Heart left ventricle (tissue), 16 donors: ENCODE measurements around the gene AKAP13. TPM values are rescaled to one million over a fixed set of nuclear protein-coding genes. Genes with fewer than 3 reads are reported as not detected.

ENCODE experiments used
- ATAC-seq, 4 donors: fragments of 200-7000 bp; cut with Tn5 transposase; one replicate each; pipeline ENCODE4 v1.9.1; 2020 to 2022; ENCODE audit warnings: moderate library complexity in 4 of 4, mild to moderate bottlenecking in 3 of 4, moderate number of reproducible peaks in 1 of 4
- DNase-seq, 5 donors: peaks; one replicate each; pipeline ENCODE4 v3.0.0-alpha.2; 2020
- H3K27ac ChIP-seq, 12 donors: fragments of 200-600 bp; sonication (generic) in 4 of 12; one replicate each; pipeline versions ENCODE4 v1.5.0 to v1.8.0; 2016 to 2022; ENCODE audit warnings: mild to moderate bottlenecking in 2 of 12
- H3K27me3 ChIP-seq, 9 donors: fragments of 200-600 bp; sonication (generic) in 2 of 9; one replicate each; pipeline versions ENCODE4 v1.5.1 to v1.8.0; 2016 to 2022; ENCODE audit warnings: mild to moderate bottlenecking in 3 of 9
- H3K36me3 ChIP-seq, 9 donors: fragments of 200-600 bp; sonication (generic) in 2 of 9; one replicate each; pipeline versions ENCODE4 v1.5.0 to v1.8.0; 2018 to 2022; ENCODE audit warnings: mild to moderate bottlenecking in 2 of 9
- H3K4me1 ChIP-seq, 12 donors: fragments of 200-600 bp; sonication (generic) in 4 of 12; one replicate each; pipeline versions ENCODE4 v1.5.0 to v1.8.0; 2016 to 2022; ENCODE audit warnings: mild to moderate bottlenecking in 3 of 12
- H3K4me3 ChIP-seq, 12 donors: fragments of 200-600 bp; sonication (generic) in 4 of 12; one replicate each; pipeline versions ENCODE4 v1.5.0 to v1.8.0; 2017 to 2022; ENCODE audit warnings: mild to moderate bottlenecking in 9 of 12, moderate library complexity in 4 of 12
- H3K9me3 ChIP-seq, 12 donors: fragments of 200-600 bp; sonication (generic) in 4 of 12; one replicate each; pipeline versions ENCODE4 v1.5.0 to v1.8.0; 2016 to 2022; ENCODE audit warnings: mild to moderate bottlenecking in 1 of 12
- POLR2A ChIP-seq, 2 donors: fragments of 450-650 bp; IDR thresholded peaks; one replicate each; pipeline ENCODE4 v1.6.1; 2017; ENCODE audit warnings: antibody characterized with exemption in 2 of 2, mild to moderate bottlenecking in 2 of 2, moderate library complexity in 2 of 2
- WGBS, 4 donors: extraction: QIAGEN DNeasy Blood & Tissue Kit in 2 of 4; methylation state at CpG; one replicate each; pipeline versions ENCODE4 v1.1.5 to v1.1.7; 2013 to 2018; 5-methylcytosine and 5-hydroxymethylcytosine counted together
- intact Hi-C, 10 donors: fragments of 100-400 bp; cut with DNase I; formaldehyde crosslinking; loops; one replicate each; pipeline versions ENCODE4 v1.11.1 to v1.14.2; 2022
- polyA plus RNA-seq, 2 donors: library from polyadenylated mRNA; stranded (reverse); fragments of 200-250 nt; gene quantifications; one replicate each; pipeline ENCODE4 v1.2.3, GENCODE V29; 2013
- total RNA-seq, 9 donors: library from RNA; depleted of rRNA in 2 of 9; stranded (reverse); fragments of >200 nt in 2 of 9; fragmentation: NEBNext Ultra II Directional in 3 of 9; extraction: Animal tissue kit (Norgen Biotek cat#: 25700) in 3 of 9; gene quantifications; one replicate each; pipeline versions ENCODE4 v1.1.0 to v1.2.4, GENCODE V29; 2016 to 2023
- TF ChIP-seq, protein P1 (sequence below), 12 donors: fragments of 200-600 bp; sonication (generic) in 4 of 12; IDR thresholded peaks; one replicate each; pipeline versions ENCODE4 v1.5.0 to v1.8.0; 2018 to 2022; ENCODE audit warnings: antibody characterized with exemption in 12 of 12, mild to moderate bottlenecking in 5 of 12
- donor health status: ischemic (EF 13 %, LVEDD 7.1; RV severe dilation, severe dysfunction).
- donor health status: healthy with polysubstance abuse.
- donor health status: DM: no; HTN: yes; CAD: no.
- donor health status: DM: no; HTN: no; CAD: no.
- donor health status: ischemic (EF 25% LVEDD 6.9; RV normal size, moderate dysfunction).
- donor health status: ischemic (EF 25% LVEDD 5.7; RV mildly dilated, moderate dysfunction).
- donor health status: healthy.
- donor health status: DM: yes; HTN: yes; CAD: no.
- donor health status: ischemic (EF 35%, LVEDD 5.7; RV mildly dilated, moderate dysfunction).
- donor health status: nonischemic (EF 11% LVEDD 7.7; RV severe dilation, severe dysfunction).
- donor health status: DM: yes; HTN: yes; CAD: no.
- donor health status: PGD.
- donor health status: ischemic (EF 29% LVEDD 5.4; RV normal size, mild dysfunction).
- donor health status: nonischemic (EF 23%, LVEDD 6.1; RV moderate dilation, normal function).

Gene AKAP13
- total and polyA plus RNA-seq, 11 donors: 124 to 598 (median 340) TPM

DNA sequence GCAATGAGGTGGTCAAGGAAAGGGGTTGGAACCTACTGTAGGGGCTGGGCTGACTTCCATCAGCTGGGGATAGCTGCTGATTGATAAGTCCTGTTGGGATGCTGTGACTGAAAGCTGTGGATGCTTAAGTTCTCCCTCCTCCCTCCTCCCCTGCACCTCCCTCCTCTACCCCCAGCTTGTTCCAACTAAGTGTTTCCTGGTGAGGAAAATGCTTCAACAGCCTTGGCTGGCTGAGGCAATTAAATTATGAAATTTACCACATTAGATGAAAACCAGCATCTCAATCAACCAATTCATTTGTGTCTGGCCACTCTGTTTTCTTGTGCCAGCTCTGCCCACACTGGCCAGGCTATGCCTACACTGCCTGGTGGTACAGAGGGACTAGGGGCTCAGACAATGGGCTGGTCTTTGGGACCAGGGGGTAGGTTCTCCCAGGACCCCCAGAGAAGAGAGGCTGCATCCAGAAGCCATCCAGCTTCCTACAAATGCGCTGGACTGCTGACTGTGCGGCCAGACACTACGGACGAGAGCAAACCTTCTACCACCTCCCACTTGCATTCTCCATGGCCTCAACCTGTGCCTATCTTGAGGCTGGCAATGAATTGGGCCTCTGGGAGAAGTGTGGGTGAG is 411.8 kb downstream of the AKAP13 start:
- TF ChIP-seq, protein P1, sequence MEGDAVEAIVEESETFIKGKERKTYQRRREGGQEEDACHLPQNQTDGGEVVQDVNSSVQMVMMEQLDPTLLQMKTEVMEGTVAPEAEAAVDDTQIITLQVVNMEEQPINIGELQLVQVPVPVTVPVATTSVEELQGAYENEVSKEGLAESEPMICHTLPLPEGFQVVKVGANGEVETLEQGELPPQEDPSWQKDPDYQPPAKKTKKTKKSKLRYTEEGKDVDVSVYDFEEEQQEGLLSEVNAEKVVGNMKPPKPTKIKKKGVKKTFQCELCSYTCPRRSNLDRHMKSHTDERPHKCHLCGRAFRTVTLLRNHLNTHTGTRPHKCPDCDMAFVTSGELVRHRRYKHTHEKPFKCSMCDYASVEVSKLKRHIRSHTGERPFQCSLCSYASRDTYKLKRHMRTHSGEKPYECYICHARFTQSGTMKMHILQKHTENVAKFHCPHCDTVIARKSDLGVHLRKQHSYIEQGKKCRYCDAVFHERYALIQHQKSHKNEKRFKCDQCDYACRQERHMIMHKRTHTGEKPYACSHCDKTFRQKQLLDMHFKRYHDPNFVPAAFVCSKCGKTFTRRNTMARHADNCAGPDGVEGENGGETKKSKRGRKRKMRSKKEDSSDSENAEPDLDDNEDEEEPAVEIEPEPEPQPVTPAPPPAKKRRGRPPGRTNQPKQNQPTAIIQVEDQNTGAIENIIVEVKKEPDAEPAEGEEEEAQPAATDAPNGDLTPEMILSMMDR (IDR thresholded peaks at IDR 0.05): no peak
- no peak for TF ChIP-seq POLR2A (IDR thresholded peaks at IDR 0.05)
- no peak for ATAC-seq

DNA sequence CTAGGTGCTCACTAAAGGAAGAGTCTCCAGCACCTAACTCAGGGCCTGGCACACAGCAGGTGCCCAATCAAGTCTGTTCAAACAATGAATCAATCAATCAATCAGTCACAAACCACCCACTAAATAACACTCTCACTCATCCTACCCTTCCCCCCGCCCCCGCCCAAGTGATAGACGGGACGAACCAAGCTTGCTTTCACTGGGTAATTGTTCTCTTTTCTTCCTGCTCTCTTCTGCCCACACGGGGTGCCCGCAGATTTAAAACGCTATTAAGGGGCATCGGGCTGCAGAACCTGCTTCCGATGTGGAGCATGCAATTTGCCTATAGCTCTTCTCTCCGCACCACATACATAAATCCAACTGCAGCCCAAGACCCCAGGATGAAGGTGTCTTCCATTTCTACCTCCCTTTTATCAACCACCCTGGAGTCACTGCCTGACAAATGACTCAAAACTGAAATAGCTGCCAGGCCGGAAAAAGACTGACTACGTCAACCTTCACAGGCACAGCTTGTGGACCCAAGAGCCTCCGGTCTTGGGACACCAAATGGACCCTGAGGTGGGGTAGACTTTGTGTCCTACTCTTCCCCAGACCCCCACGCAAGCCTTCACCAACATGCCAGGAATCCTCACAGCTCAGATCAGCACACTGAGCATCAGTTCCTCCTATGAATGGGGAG is 412.6 kb downstream of the AKAP13 start:
- ATAC-seq (no peak), DNase-seq (peak in 1 of 5 donors; percentile 38)
- Histone ChIP-seq H3K27ac (no peak overlapping the region), H3K36me3 (no peaks in the 10 kb centered on the region), H3K9me3 (no peaks in the 10 kb centered on the region), H3K4me3 (peak overlapping the region in 10 of 12 donors; percentile 60 to 99 (median 84)), H3K27me3 (no peaks in the 10 kb centered on the region), H3K4me1 (peaks cover 0 to 26% (median 19%) of the 10 kb centered on the region in 12 donors)
- WGBS, 4 donors: 68 to 77% (median 73%) methylated on average over 14 of the region's 14 CpGs
- TF ChIP-seq POLR2A (IDR thresholded peaks at IDR 0.05): no peak
- TF ChIP-seq, protein P1 (IDR thresholded peaks at IDR 0.05): no peak
- intact Hi-C loops: loop anchor here in 5 of 10 donors (2.0 to 5.0 kb wide), 4 partner anchors 41 to 270 kb away; no protein-coding TSS in a partner anchor

More for the DNA sequence above, 411.8 kb downstream of the AKAP13 start:
- Histone ChIP-seq H3K27me3 (no peaks in the 10 kb centered on the region), H3K27ac (no peak overlapping the region), H3K9me3 (no peaks in the 10 kb centered on the region), H3K36me3 (no peaks in the 10 kb centered on the region), H3K4me1 (peaks cover 0 to 26% (median 19%) of the 10 kb centered on the region in 12 donors), H3K4me3 (no peak overlapping the region)
- DNase-seq: no peak
- intact Hi-C loops: loop anchor here in 5 of 10 donors (2.0 to 5.0 kb wide), 4 partner anchors 40 to 269 kb away; no protein-coding TSS in a partner anchor
- WGBS, 4 donors: 94 to 100% (median 96%) methylated on average over 4 of the region's 4 CpGs

DNA sequence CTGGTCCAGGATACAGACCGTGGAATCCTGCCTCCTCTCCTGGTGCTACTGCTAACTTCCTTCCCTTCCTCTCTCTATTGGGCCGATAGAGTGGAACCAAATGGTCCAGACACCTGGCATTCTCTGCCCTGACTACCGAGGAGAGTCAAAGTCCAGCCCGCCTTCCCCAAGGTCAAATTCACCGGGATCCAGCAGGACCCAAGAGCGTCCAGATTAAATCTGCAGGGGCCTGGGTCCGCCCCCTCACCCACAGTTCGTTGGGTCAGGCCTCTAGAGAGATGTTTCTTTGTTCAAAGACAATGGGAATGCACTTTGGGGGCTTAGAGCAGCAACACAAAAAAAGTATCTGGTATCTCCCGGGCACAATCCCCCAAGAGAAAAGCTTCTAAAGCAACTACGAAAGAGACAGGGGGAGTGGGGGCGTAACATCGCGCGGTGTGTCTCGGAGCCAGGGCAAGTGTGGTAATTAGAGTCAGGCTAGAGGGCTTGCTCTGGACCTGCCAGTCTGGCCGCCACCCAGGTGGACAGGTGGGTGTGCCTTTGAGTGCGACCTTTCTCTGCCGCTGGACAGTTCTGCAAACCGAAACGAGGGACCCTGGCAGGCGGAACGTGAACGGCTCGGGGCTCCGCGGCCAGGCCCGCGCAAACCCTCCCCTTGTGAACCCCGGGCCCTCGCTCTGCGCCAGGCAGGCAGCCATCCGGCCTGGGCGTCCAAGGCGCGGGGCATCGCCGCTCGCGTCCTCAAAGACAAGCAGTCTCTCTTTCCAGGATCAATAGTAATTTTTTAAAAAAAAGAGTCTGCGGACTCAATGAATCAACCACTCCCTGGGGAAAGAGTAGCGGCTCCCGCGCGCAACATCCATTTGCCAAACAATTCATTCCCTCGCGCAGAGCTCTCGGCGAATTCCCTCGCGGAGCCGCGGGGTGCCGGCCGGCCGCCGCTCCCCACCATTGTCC is 413.5 kb downstream of the AKAP13 start:
- Histone ChIP-seq H3K27ac (peak overlapping the region; percentile 57 to 95 (median 90)), H3K4me1 (peaks cover 0 to 26% (median 19%) of the 10 kb centered on the region in 12 donors), H3K4me3 (peak overlapping the region; percentile 60 to 99 (median 84)), H3K9me3 (no peaks in the 10 kb centered on the region), H3K27me3 (no peaks in the 10 kb centered on the region), H3K36me3 (no peaks in the 10 kb centered on the region)
- TF ChIP-seq, protein P1 (IDR thresholded peaks at IDR 0.05): no peak
- TF ChIP-seq POLR2A (IDR thresholded peaks at IDR 0.05): no peak
- ATAC-seq (peak; percentile 6 to 51 (median 17)), DNase-seq (peak in 4 of 5 donors; percentile 41 to 66 (median 49))
- WGBS, 4 donors: 1% methylated on average over 40 to 56 of the region's 56 CpGs
- intact Hi-C loops: loop anchor here in 5 of 10 donors (2.0 to 5.0 kb wide), 4 partner anchors 42 to 271 kb away; no protein-coding TSS in a partner anchor
